GM21737 (cell line): ENCODE data around the gene SGMS1.

Source experiments
- ATAC-seq: cut with Tn5 transposase; IDR thresholded peaks from one replicate; pipeline ENCODE4 v1.9.1; 2021; ENCODE audit warnings: mild to moderate bottlenecking, moderate library complexity; ENCODE audit not compliant: unreplicated experiment

Gene SGMS1

GRCh38 chr10:50636618-50637579 is 13.1 kb upstream of the SGMS1 start:
- peak; percentile 70 for ATAC-seq

GRCh38 chr10:50635286-50635685 is 11.5 kb upstream of the SGMS1 start:
- ATAC-seq: no peak

- no peak for ATAC-seq
Measured at GRCh38 chr10:50634479-50634878, 10.7 kb upstream of the SGMS1 start.

GRCh38 chr10:50631052-50631451 is 7.3 kb upstream of the SGMS1 start:
- ATAC-seq: no peak

GRCh38 chr10:50629495-50630122 is 5.9 kb upstream of the SGMS1 start:
- no peak for ATAC-seq

GRCh38 chr10:50627896-50628295 is 4.1 kb upstream of the SGMS1 start:
- ATAC-seq: no peak

- ATAC-seq: no peak
Measured at GRCh38 chr10:50627443-50627842, 3.7 kb upstream of the SGMS1 start.

- ATAC-seq: no peak
Measured at GRCh38 chr10:50625649-50626132, 1.9 kb upstream of the SGMS1 start.

GRCh38 chr10:50624866-50625501 is 1.2 kb upstream of the SGMS1 start:
- ATAC-seq: peak; percentile 40

- ATAC-seq: peak; percentile 44
Measured at GRCh38 chr10:50624413-50624865, 683 bp upstream of the SGMS1 start.

- peak; percentile 11 for ATAC-seq
Measured at GRCh38 chr10:50622706-50623662, 772 bp downstream of the SGMS1 start.

GRCh38 chr10:50621968-50622705 is 1.6 kb downstream of the SGMS1 start:
- ATAC-seq: peak; percentile 22

GRCh38 chr10:50620899-50621298 is 2.9 kb downstream of the SGMS1 start:
- ATAC-seq: no peak

- ATAC-seq: no peak
Measured at GRCh38 chr10:50619882-50620281, 3.9 kb downstream of the SGMS1 start.

GRCh38 chr10:50619166-50619565 is 4.6 kb downstream of the SGMS1 start:
- no peak for ATAC-seq

GRCh38 chr10:50618624-50619023 is 5.1 kb downstream of the SGMS1 start:
- no peak for ATAC-seq

GRCh38 chr10:50615658-50616057 is 8.1 kb downstream of the SGMS1 start:
- no peak for ATAC-seq

GRCh38 chr10:50614444-50615137 is 9.2 kb downstream of the SGMS1 start:
- no peak for ATAC-seq
